ENCODE results near the gene FOXP1. TPM values are rescaled to one million over a fixed set of nuclear protein-coding genes. Genes with fewer than 3 reads are reported as not detected.

The FOXP1 gene
- total and polyA plus RNA-seq, 3 donors from 2014 or later = 37.8 to 105 (median 75.9) TPM

DNA sequence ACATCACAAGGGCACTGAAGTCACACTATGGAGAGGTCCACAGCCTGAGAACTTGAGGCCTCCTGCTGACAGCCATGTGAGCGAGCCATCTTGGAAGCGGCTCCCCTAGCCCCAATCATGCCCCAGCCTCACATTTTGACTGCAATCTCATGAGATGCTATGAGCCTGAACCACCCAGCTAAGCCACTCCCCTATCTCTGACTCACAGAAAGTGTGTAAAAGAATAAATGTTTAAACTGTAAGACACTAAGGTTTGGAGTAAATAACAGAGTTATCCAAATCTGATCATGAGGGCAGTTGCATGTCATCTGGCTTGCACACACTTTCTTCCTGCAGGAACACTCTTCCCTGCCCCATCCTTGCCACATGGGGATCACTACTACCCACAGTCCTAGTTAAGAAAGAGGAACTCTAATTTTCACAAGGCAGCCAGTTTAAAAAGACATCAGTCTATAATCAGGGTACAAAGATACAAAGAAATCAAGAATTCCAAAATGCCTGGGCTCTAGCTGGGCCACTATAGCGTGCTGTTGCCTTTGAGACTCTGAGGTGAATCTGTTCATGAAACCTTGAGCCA lies 494.2 kb downstream of the FOXP1 start:
- no peaks in the 10 kb centered on the region for H3K36me3 ChIP-seq (ENCODE audit: low read depth, missing control alignments)
- WGBS, 2 donors = 97 to 98% methylated on average over 3 of the region's 3 CpGs
- TF ChIP-seq POLR2A (IDR thresholded peaks at IDR 0.05) = no peak
- TF ChIP-seq, protein P1, sequence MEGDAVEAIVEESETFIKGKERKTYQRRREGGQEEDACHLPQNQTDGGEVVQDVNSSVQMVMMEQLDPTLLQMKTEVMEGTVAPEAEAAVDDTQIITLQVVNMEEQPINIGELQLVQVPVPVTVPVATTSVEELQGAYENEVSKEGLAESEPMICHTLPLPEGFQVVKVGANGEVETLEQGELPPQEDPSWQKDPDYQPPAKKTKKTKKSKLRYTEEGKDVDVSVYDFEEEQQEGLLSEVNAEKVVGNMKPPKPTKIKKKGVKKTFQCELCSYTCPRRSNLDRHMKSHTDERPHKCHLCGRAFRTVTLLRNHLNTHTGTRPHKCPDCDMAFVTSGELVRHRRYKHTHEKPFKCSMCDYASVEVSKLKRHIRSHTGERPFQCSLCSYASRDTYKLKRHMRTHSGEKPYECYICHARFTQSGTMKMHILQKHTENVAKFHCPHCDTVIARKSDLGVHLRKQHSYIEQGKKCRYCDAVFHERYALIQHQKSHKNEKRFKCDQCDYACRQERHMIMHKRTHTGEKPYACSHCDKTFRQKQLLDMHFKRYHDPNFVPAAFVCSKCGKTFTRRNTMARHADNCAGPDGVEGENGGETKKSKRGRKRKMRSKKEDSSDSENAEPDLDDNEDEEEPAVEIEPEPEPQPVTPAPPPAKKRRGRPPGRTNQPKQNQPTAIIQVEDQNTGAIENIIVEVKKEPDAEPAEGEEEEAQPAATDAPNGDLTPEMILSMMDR (IDR thresholded peaks at IDR 0.05) = no peak

DNA sequence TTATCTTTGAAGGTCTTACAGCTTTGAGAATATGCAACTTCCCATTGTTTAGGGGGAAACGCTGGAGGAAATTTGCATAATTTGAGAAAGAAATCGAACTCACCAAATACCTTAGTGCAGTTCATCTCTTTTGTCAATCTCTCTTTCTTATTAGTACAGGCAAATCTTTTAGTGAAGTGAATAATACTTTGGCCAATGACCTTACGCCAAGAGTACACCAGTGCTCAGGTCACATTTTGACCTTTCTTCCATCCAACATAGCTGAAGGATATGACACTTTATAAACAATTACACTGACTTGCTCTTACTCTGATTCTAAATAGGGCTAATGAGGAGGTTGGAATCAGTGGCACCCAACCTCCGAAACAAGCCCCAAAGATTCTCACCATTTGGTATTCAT lies 494.8 kb downstream of the FOXP1 start:
- H3K9me3 ChIP-seq = no peaks in the 10 kb centered on the region
- WGBS, 2 donors = 92 to 98% methylated on average over 4 of the region's 4 CpGs
- no peaks in the 10 kb centered on the region for H3K27me3 ChIP-seq

More for the DNA sequence above, 494.2 kb downstream of the FOXP1 start:
- H3K4me1 ChIP-seq = no peaks in the 10 kb centered on the region
- no peak overlapping the region for H3K27ac ChIP-seq
- DNase-seq = no peak
- intact Hi-C loops (cut with DNase I; ENCODE audit: low total_unique reads) = no loop called here
- no peaks in the 10 kb centered on the region for H3K9me3 ChIP-seq
- H3K27me3 ChIP-seq = no peaks in the 10 kb centered on the region
- no peak overlapping the region for H3K4me3 ChIP-seq

DNA sequence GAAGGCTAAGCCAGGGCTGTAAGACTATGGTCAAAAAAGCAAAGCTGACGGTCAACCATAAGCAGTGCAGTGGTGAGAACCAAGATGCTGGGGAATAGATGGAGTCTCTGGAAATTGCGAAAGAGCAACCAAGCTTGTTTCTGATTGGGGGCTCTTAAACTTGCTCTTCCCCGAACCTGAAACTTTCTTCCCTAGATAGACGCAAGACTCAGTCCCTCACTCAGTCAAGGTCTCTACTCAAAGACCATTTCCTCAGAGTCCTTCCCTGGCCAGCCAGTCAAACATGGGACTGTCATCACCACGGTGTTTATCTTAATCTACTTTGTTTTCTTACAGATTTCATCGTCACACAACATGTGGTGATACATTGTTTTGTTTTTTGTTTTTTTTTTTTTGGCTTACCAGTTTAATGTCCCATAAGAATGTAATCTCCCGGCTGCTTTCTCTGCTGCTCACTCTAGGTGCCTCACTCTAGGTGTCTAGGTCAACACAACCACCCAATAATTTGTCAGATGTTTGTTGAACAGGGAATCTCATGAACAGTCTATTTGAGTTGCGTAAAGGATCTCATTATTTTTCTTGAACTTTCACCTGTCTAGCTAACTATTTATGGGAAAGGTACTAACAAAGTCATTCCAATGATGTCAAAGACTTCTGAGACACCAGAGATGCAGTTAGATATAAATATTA lies 495.4 kb downstream of the FOXP1 start:
- no peak for TF ChIP-seq POLR2A (IDR thresholded peaks at IDR 0.05)
- TF ChIP-seq, protein P1 (IDR thresholded peaks at IDR 0.05) = no peak
- H3K4me1 ChIP-seq = no peaks in the 10 kb centered on the region
- H3K36me3 ChIP-seq (ENCODE audit: low read depth, missing control alignments) = no peaks in the 10 kb centered on the region
- DNase-seq = no peak
- no peaks in the 10 kb centered on the region for H3K9me3 ChIP-seq
- no peak overlapping the region for H3K4me3 ChIP-seq
- intact Hi-C loops (cut with DNase I; ENCODE audit: low total_unique reads) = no loop called here
- WGBS, 2 donors = 88 to 90% methylated on average over 8 of the region's 8 CpGs
- H3K27ac ChIP-seq = no peak overlapping the region
- no peaks in the 10 kb centered on the region for H3K27me3 ChIP-seq

More for the DNA sequence above, 494.8 kb downstream of the FOXP1 start:
- Histone ChIP-seq H3K4me3 (no peak overlapping the region), H3K36me3 (ENCODE audit: low read depth, missing control alignments) (no peaks in the 10 kb centered on the region), H3K4me1 (no peaks in the 10 kb centered on the region), H3K27ac (no peak overlapping the region)
- intact Hi-C loops (cut with DNase I; ENCODE audit: low total_unique reads) = no loop called here
- no peak for TF ChIP-seq POLR2A (IDR thresholded peaks at IDR 0.05)
- TF ChIP-seq, protein P1 (IDR thresholded peaks at IDR 0.05) = no peak
- DNase-seq = no peak

DNA sequence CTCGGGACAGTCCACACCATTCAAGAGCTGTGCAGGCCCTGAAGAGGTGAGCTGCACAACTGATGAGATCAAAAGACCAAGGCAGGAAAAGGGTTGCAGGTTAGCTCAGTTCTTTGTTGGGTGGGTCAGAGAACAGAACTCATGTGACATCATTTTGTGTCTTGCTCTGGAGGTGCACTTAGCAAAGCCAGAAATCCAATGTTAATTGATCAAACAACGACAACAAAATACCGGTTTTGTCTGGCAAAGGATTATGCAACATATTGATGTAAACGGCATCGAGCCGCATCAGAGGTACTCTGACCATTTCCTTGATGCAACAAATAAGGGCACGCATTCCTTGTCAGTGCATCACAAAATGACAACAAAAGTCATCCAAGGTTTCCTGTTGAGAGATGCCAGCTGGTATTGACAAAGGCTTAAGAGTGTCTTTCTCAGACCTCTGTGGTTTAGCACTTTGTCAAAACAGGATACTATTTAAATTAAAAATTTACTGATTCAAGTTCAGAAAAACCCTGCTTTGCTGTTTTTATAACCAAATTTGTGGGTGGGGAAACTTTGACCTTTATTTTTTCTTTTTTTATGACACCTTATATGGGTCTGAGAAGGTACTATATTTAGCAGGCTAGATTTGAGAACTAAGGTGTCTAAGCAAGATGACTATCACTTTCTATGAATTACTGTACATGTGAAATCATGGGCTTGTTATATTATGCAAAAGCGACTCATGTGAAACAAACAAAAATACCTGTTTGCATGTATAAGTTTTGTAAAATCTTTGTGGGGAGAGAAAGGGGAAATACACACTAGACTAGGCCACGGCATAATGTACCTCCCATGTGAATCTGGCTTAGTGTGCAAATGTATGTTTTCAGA lies 496.1 kb downstream of the FOXP1 start:
- TF ChIP-seq, protein P1 (IDR thresholded peaks at IDR 0.05) = no peak
- TF ChIP-seq POLR2A (IDR thresholded peaks at IDR 0.05) = no peak
- H3K27ac ChIP-seq = no peak overlapping the region
- no peak for DNase-seq
- 85 to 86% methylated on average over 9 of the region's 9 CpGs for WGBS, 2 donors
- intact Hi-C loops (cut with DNase I; ENCODE audit: low total_unique reads) = no loop called here
- no peak overlapping the region for H3K4me3 ChIP-seq
- no peaks in the 10 kb centered on the region for H3K36me3 ChIP-seq (ENCODE audit: low read depth, missing control alignments)
- H3K9me3 ChIP-seq = no peaks in the 10 kb centered on the region
- H3K27me3 ChIP-seq = no peaks in the 10 kb centered on the region
- no peaks in the 10 kb centered on the region for H3K4me1 ChIP-seq
